GM12878 (cell line): ENCODE measurements around the gene NIPA2. TPM values are rescaled to one million over a fixed set of nuclear protein-coding genes. Genes with fewer than 3 reads are reported as not detected.

ENCODE experiments used
- ATAC-seq: fragments of 200-7000 bp; cut with Tn5 transposase; 3 replicates; pipeline ENCODE4 v1.9.1; 2020; ENCODE audit warnings: mild to moderate bottlenecking, moderate library complexity
- BruUV-seq: library from RNA; stranded (reverse); fragments of 400-500 nt; replicated peaks from 2 replicates; lab custom pipeline; 2021; lab: Mats Ljungman, UMichigan
- CTCF ChIA-PET: fragments of 300-600 bp; sonication (Branson Sonifier 250); formaldehyde crosslinking; extraction: SDS; loops from one replicate; lab custom pipeline; 2021; ENCODE audit warnings: inconsistent platforms; lab: Yijun Ruan, JAX
- POLR2A ChIA-PET: fragments of 350-600 bp; formaldehyde crosslinking; extraction: SDS; loops from one replicate; lab custom pipeline; 2021; ENCODE audit warnings: inconsistent platforms; lab: Charles Lee
- RAD21 ChIA-PET: fragments of 300-600 bp; sonication (Branson Sonifier 250); formaldehyde crosslinking; loops from one replicate; lab custom pipeline; 2023; ENCODE audit warnings: antibody characterized with exemption; ENCODE audit not compliant: unreplicated experiment; lab: Charles Lee
- SMC1A ChIA-PET: fragments of 300-600 bp; sonication (Branson Sonifier 250); formaldehyde crosslinking; loops from one replicate; lab custom pipeline; 2023; ENCODE audit not compliant: unreplicated experiment, uncharacterized antibody; lab: Charles Lee
- DNase-seq: peaks from one replicate; pipeline ENCODE4 v3.0.0-alpha.2; 2011; ENCODE audit warnings: low read depth, low spot score
- FAIRE-seq: peaks from 3 replicates; lab custom pipeline; 2011; peaks lifted over from hg19 to GRCh38; lab: Jason Lieb, UNC
- H2AFZ ChIP-seq: 2 replicates; pipeline ENCODE4 v1.6.0; 2011; ENCODE audit warnings: low read depth, low read length, control low read depth; ENCODE audit not compliant: control insufficient read depth
- H3K27ac ChIP-seq: 2 replicates; pipeline ENCODE4 v1.5.1; 2011; ENCODE audit warnings: control low read depth; ENCODE audit not compliant: control insufficient read depth, insufficient read depth
- H3K27me3 ChIP-seq, 2 experiments: replicated peaks in 1 of 2; 2 replicates each; pipeline versions ENCODE4 v1.6.0 to v1.6.1; 2011; ENCODE audit warnings: low read length in 1 of 2; ENCODE audit not compliant: control insufficient read depth in 2 of 2, insufficient read depth in 2 of 2
- H3K36me3 ChIP-seq, 2 experiments: 2 replicates each; pipeline ENCODE4 v1.5.1; 2011; ENCODE audit warnings: low read length in 1 of 2; ENCODE audit not compliant: control insufficient read depth in 2 of 2, insufficient read depth in 2 of 2
- H3K4me1 ChIP-seq: 2 replicates; pipeline ENCODE4 v1.6.1; 2011; ENCODE audit warnings: mild to moderate bottlenecking, low read length, moderate library complexity, mixed read lengths; ENCODE audit not compliant: control insufficient read depth, insufficient read depth
- H3K4me2 ChIP-seq: 2 replicates; pipeline ENCODE4 v1.6.0; 2011; ENCODE audit warnings: control low read depth; ENCODE audit not compliant: control insufficient read depth, insufficient read depth
- H3K4me3 ChIP-seq: fragments of 200-600 bp; sonication (generic); 2 replicates; pipeline ENCODE4 v1.5.1; 2016
- H3K79me2 ChIP-seq: 2 replicates; pipeline ENCODE4 v1.6.0; 2011; ENCODE audit warnings: low read length; ENCODE audit not compliant: control insufficient read depth, insufficient read depth
- H3K9ac ChIP-seq: 2 replicates; pipeline ENCODE4 v1.8.0; 2011; ENCODE audit warnings: low read length, control low read depth, mixed read lengths; ENCODE audit not compliant: control insufficient read depth, insufficient read depth
- H3K9me3 ChIP-seq: replicated peaks from 3 replicates; pipeline ENCODE4 v1.5.1; 2011; ENCODE audit warnings: mild to moderate bottlenecking, low read length; ENCODE audit not compliant: control insufficient read depth, insufficient read depth
- H4K20me1 ChIP-seq: 2 replicates; pipeline ENCODE4 v1.6.0; 2011; ENCODE audit not compliant: control insufficient read depth, insufficient read depth
- ATF7 ChIP-seq: fragments of 450-650 bp; IDR thresholded peaks from 2 replicates; pipeline ENCODE4 v1.6.1; 2016; ENCODE audit warnings: low read depth, mild to moderate bottlenecking
- EED ChIP-seq: sonication (generic); IDR thresholded peaks from 2 replicates; pipeline ENCODE4 v1.6.1; 2016; ENCODE audit warnings: antibody characterized with exemption, low read depth
- EGR1 ChIP-seq, 2 experiments: IDR thresholded peaks; 1 replicate in 1 of 2; 2 replicates in 1 of 2; pipeline ENCODE4 v1.6.1; 2011 to 2012; ENCODE audit warnings: low read depth in 2 of 2, low read length in 2 of 2, borderline replicate concordance in 1 of 2, mild to moderate bottlenecking in 1 of 2, moderate library complexity in 1 of 2
- ETV6 ChIP-seq, 2 experiments: fragments of 450-650 bp in 1 of 2; IDR thresholded peaks in 1 of 2; conservative IDR thresholded peaks in 1 of 2; 2 replicates each; pipeline ENCODE4 v1.6.1; 2014; ENCODE audit warnings: antibody characterized with exemption in 1 of 2, borderline replicate concordance in 1 of 2, low read depth in 1 of 2, mild to moderate bottlenecking in 1 of 2, moderate library complexity in 1 of 2
- IKZF2 ChIP-seq, 2 experiments: fragments of 450-650 bp; IDR thresholded peaks; 2 replicates each; pipeline ENCODE4 v1.6.1; 2017; ENCODE audit warnings: mild to moderate bottlenecking in 2 of 2, moderate library complexity in 2 of 2
- LARP7 ChIP-seq: fragments of 450-650 bp; IDR thresholded peaks from 2 replicates; pipeline ENCODE4 v1.6.1; 2017; ENCODE audit warnings: mild to moderate bottlenecking
- SMARCA5 ChIP-seq: fragments of 450-650 bp; IDR thresholded peaks from 2 replicates; pipeline ENCODE4 v1.6.1; 2017; ENCODE audit warnings: mild to moderate bottlenecking
- SPI1 ChIP-seq: IDR thresholded peaks from 2 replicates; pipeline ENCODE4 v1.6.1; 2011; ENCODE audit warnings: low read depth, mild to moderate bottlenecking, low read length, moderate library complexity, borderline replicate concordance; ENCODE audit not compliant: insufficient read depth
- TCF3 ChIP-seq: IDR thresholded peaks from 2 replicates; pipeline ENCODE4 v1.6.1; 2012; ENCODE audit warnings: low read depth, mild to moderate bottlenecking, low read length, borderline replicate concordance; ENCODE audit not compliant: insufficient read depth
- WGBS: methylation state at CpG from one replicate; pipeline ENCODE4 v1.1.6; 2016; ENCODE audit warnings: low lambda C conversion rate; ENCODE audit not compliant: insufficient replicate concordance, insufficient coverage; ENCODE audit errors: missing lambda C conversion rate; 5-methylcytosine and 5-hydroxymethylcytosine counted together
- in situ Hi-C: fragments of 300-500 bp; cut with MboI; formaldehyde crosslinking; loops from 9 replicates; pipeline ENCODE4 v1.14.3; 2018; ENCODE audit warnings: mixed read lengths
- intact Hi-C: fragments of 100-400 bp; cut with micrococcal nuclease; formaldehyde crosslinking; loops from one replicate; pipeline ENCODE4 v1.14.2; 2022; ENCODE audit not compliant: unreplicated experiment
- polyA plus RNA-seq, 11 experiments: library from polyadenylated mRNA; depleted of rRNA in 4 of 11; unstranded in 6 of 11; stranded (reverse) in 5 of 11; fragments of >200 nt; fragmentation: Nextera tagmentation in 4 of 11; fragmentation: Illumina TruSeq in 1 of 11; extraction: Ambion mirVana in 4 of 11; extraction: Trizol in 1 of 11; gene quantifications; 1 replicate in 1 of 11; 2 replicates in 10 of 11; pipeline versions ENCODE4 v1.2.1 to v1.2.3, GENCODE V29; 2011 to 2016; ENCODE audit warnings: inconsistent platforms in 2 of 11, missing spikeins in 2 of 11, low read depth in 1 of 11
- total RNA-seq, 4 experiments: library from RNA; depleted of rRNA in 3 of 4; stranded (reverse); fragments of >200 nt in 3 of 4; fragmentation: Illumina TruSeq in 1 of 4; extraction: Trizol in 1 of 4; gene quantifications; 2 replicates each; pipeline versions ENCODE4 v1.2.1 to v1.2.3, GENCODE V29; 2013 to 2021
- TF ChIP-seq, protein P1 (sequence below): fragments of 450-650 bp; IDR thresholded peaks from 2 replicates; pipeline ENCODE4 v1.6.1; 2017; ENCODE audit warnings: antibody characterized with exemption, mild to moderate bottlenecking, moderate library complexity

NIPA2 gene
- total and polyA plus RNA-seq, 10 of the 15 experiments (the other 5 are each of a cell fraction or from before 2014, with no cell fraction given), result 24.4 to 159 (median 96.5) TPM

DNA sequence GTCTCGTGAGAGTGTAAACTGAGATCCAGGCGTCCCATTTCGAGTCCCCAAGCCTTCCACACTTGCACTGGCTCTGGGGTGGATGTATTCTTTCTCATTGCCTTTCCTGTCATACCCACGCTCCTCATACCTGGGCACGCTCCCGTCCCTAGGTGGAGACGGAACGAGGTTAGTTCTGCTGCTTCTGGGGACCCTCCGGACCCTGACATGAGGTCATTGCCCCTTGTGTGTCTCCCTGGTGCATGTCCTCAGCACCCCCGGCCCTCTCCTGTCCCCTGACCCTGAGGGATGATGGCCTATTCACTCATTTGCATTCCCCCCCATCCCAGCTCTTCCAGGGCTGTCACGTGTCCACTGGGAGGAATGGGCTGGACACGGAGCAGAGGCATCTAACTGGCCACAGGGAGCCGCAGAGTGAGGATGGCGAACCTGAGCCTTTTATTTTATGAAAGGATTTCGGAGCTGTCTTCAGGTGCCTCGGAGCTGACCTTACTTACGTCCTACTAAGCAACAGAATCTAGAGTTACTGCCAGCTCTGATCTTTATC, 43.8 kb upstream of the NIPA2 start:
- WGBS, result 91% methylated on average over 17 of the region's 17 CpGs
- BruUV-seq, result no TSS peak
- Histone ChIP-seq H3K36me3 (peaks cover under 1 to 5% of the 10 kb centered on the region in 2 experiments; a peak in 3 of 4 replicates), H3K9me3 (peaks cover under 1% of the 10 kb centered on the region; the same call in 1 of the 3 replicates), H3K4me2 (no peak overlapping the region; the same call in 1 of the 2 replicates), H3K9ac (no peak overlapping the region), H3K4me1 (peaks cover 35% of the 10 kb centered on the region), H4K20me1 (no peaks in the 10 kb centered on the region), H3K27me3 (no peaks in the 10 kb centered on the region), H3K27ac (no peak overlapping the region), H2AFZ (no peak overlapping the region), H3K79me2 (peaks cover 63% of the 10 kb centered on the region), H3K4me3 (no peak overlapping the region)
- ChIA-PET CTCF (no interaction called here), RAD21 (interaction anchor here (3.6 kb wide), 1 partner anchor 45 kb away, joined by 20 read pairs; no protein-coding TSS in a partner anchor), SMC1A (interaction anchor here (3.2 kb wide), 1 partner anchor 15 kb away, joined by 18 read pairs; no protein-coding TSS in a partner anchor), POLR2A (interaction anchor here (0.6 to 1.6 kb wide), 2 partner anchors 9 to 13 kb away, joined by 3 read pairs; no protein-coding TSS in a partner anchor)
- FAIRE-seq (no peak), DNase-seq (no peak), ATAC-seq (no peak)
- in situ Hi-C loops (no loop called here), intact Hi-C loops (no loop called here)
- TF ChIP-seq ETV6 (conservative IDR thresholded peaks at IDR 0.05 in 1 of 2, IDR thresholded peaks at IDR 0.05 in 1 of 2; ENCODE audit: borderline replicate concordance in 1 of 2, low read depth in 1 of 2), result no peak
- TF ChIP-seq EGR1 (IDR thresholded peaks at IDR 0.05; ENCODE audit: borderline replicate concordance in 1 of 2, low read depth in 2 of 2, low read length in 2 of 2), result no peak
- no peak for TF ChIP-seq EED
- TF ChIP-seq IKZF2 (IDR thresholded peaks at IDR 0.05), result no peak
- no peak for TF ChIP-seq ATF7
- TF ChIP-seq, protein P1, sequence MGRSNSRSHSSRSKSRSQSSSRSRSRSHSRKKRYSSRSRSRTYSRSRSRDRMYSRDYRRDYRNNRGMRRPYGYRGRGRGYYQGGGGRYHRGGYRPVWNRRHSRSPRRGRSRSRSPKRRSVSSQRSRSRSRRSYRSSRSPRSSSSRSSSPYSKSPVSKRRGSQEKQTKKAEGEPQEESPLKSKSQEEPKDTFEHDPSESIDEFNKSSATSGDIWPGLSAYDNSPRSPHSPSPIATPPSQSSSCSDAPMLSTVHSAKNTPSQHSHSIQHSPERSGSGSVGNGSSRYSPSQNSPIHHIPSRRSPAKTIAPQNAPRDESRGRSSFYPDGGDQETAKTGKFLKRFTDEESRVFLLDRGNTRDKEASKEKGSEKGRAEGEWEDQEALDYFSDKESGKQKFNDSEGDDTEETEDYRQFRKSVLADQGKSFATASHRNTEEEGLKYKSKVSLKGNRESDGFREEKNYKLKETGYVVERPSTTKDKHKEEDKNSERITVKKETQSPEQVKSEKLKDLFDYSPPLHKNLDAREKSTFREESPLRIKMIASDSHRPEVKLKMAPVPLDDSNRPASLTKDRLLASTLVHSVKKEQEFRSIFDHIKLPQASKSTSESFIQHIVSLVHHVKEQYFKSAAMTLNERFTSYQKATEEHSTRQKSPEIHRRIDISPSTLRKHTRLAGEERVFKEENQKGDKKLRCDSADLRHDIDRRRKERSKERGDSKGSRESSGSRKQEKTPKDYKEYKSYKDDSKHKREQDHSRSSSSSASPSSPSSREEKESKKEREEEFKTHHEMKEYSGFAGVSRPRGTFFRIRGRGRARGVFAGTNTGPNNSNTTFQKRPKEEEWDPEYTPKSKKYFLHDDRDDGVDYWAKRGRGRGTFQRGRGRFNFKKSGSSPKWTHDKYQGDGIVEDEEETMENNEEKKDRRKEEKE, result no peak
- TF ChIP-seq SPI1, result no peak
- TF ChIP-seq TCF3, result no peak
- TF ChIP-seq LARP7, result no peak
- TF ChIP-seq SMARCA5, result no peak
